CD4-positive, alpha-beta T cell (primary cell): ENCODE results near the gene CREB3L1. TPM values are rescaled to one million over a fixed set of nuclear protein-coding genes. Genes with fewer than 3 reads are reported as not detected.

Experiments
- ATAC-seq: fragments of 200-7000 bp; cut with Tn5 transposase; one replicate; pipeline ENCODE4 v1.10.0; 2022; ENCODE audit warnings: mild to moderate bottlenecking; ENCODE audit not compliant: poor library complexity
- CTCF ChIA-PET: fragments of 350-600 bp; sonication (Branson Sonifier 250); formaldehyde crosslinking; loops from one replicate; lab custom pipeline; 2021; ENCODE audit warnings: antibody characterized with exemption, inconsistent platforms; lab: Charles Lee
- POLR2A ChIA-PET: fragments of 350-600 bp; sonication (Branson Sonifier 250); formaldehyde crosslinking; loops from one replicate; lab custom pipeline; 2021; ENCODE audit warnings: antibody characterized with exemption, inconsistent platforms; lab: Charles Lee
- DNase-seq, 14 experiments: peaks; one replicate each; pipeline ENCODE4 v3.0.0-alpha.2; 2013 to 2020; ENCODE audit warnings: mixed read lengths in 2 of 14
- H3K27ac ChIP-seq, 2 donors: one replicate each; pipeline versions ENCODE4 v1.5.1 to v1.7.0; 2013; ENCODE audit warnings: low read length in 2 of 2, low read depth in 1 of 2, mild to moderate bottlenecking in 1 of 2
- H3K27me3 ChIP-seq, 2 experiments: 1 replicate in 1 of 2; 2 replicates in 1 of 2; pipeline versions ENCODE4 v1.6.1 to v1.7.0; 2013; ENCODE audit warnings: low read length in 2 of 2, control low read depth in 1 of 2, mild to moderate bottlenecking in 1 of 2, moderate library complexity in 1 of 2; ENCODE audit not compliant: insufficient read depth in 2 of 2, control insufficient read depth in 1 of 2
- H3K36me3 ChIP-seq: one replicate; pipeline ENCODE4 v1.6.1; 2013; ENCODE audit warnings: low read length, control low read depth; ENCODE audit not compliant: insufficient read depth
- H3K4me1 ChIP-seq: one replicate; pipeline ENCODE4 v1.6.1; 2013; ENCODE audit warnings: low read length, control low read depth; ENCODE audit not compliant: insufficient read depth
- H3K4me3 ChIP-seq: one replicate; pipeline ENCODE4 v1.5.1; 2013; ENCODE audit warnings: mild to moderate bottlenecking, low read length, moderate library complexity
- H3K9me3 ChIP-seq, 2 experiments: 1 replicate in 1 of 2; 2 replicates in 1 of 2; pipeline versions ENCODE4 v1.6.1 to v1.7.0; 2013; ENCODE audit warnings: low read length in 2 of 2, mild to moderate bottlenecking in 2 of 2, control low read depth in 1 of 2, moderate library complexity in 1 of 2; ENCODE audit not compliant: control insufficient read depth in 1 of 2, insufficient read depth in 1 of 2
- H3K27ac Mint-ChIP-seq: one replicate; pipeline ENCODE4 v1.8.0; 2020; ENCODE audit warnings: mixed read lengths
- H3K27me3 Mint-ChIP-seq: one replicate; pipeline ENCODE4 v1.8.0; 2021; ENCODE audit warnings: mixed read lengths
- H3K36me3 Mint-ChIP-seq: one replicate; pipeline ENCODE4 v1.8.0; 2021; ENCODE audit warnings: low read depth, mixed read lengths
- H3K4me1 Mint-ChIP-seq: one replicate; pipeline ENCODE4 v1.8.0; 2021; ENCODE audit warnings: low read depth, mixed read lengths
- H3K4me3 Mint-ChIP-seq: one replicate; pipeline ENCODE4 v1.8.0; 2020; ENCODE audit warnings: mild to moderate bottlenecking, mixed read lengths
- H3K9me3 Mint-ChIP-seq: one replicate; pipeline ENCODE4 v1.8.0; 2020; ENCODE audit warnings: mixed read lengths
- CTCF ChIP-seq: fragments of 200-600 bp; IDR thresholded peaks from one replicate; pipeline ENCODE4 v1.8.0; 2022; ENCODE audit warnings: antibody characterized with exemption, mild to moderate bottlenecking
- intact Hi-C, 2 experiments: fragments of 100-400 bp; cut with DNase I in 1 of 2; cut with micrococcal nuclease in 1 of 2; formaldehyde crosslinking; loops; one replicate each; pipeline versions ENCODE4 v1.15.1 to v1.9.0; 2023 to 2025; cut with DNase I, micrococcal nuclease
- total RNA-seq, 174 experiments: library from RNA in 2 of 174; stranded (reverse) in 2 of 174; gene quantifications; one replicate each; pipeline ENCODE4 v1.2.3 and lab custom pipeline; 2021 to 2026

CREB3L1 gene
- total RNA-seq, 2 experiments from 2014 or later, result not detected

GRCh38 chr11:46296059-46296527 is 18.6 kb downstream of the CREB3L1 start:
- H3K4me1 Mint-ChIP-seq, result peaks cover 14% of the 10 kb centered on the region
- intact Hi-C loops, result loop anchor here in 1 of 2 experiments (5.0 kb wide), 2 partner anchors 36 to 56 kb away; no protein-coding TSS in a partner anchor
- H3K9me3 Mint-ChIP-seq, result no peaks in the 10 kb centered on the region
- ATAC-seq, result no peak
- ChIA-PET CTCF (interaction anchor here (1.0 to 2.0 kb wide), 5 partner anchors 9 to 57 kb away, joined by 3 to 6 read pairs (median 5); partner anchors contain the start of gene DGKZ), POLR2A (interaction anchor here (0.7 to 2.7 kb wide), 10 partner anchors 8 to 65 kb away, joined by 3 to 29 read pairs (median 4); no protein-coding TSS in a partner anchor)
- no peak for DNase-seq
- H3K36me3 Mint-ChIP-seq, result no peaks in the 10 kb centered on the region
- no peak for TF ChIP-seq CTCF
- Histone ChIP-seq H3K4me1 (peaks cover 22% of the 10 kb centered on the region), H3K27ac (no peak overlapping the region), H3K9me3 (peaks cover 0 to 4% of the 10 kb centered on the region in 2 experiments), H3K4me3 (peak overlapping the region; percentile 67), H3K27me3 (peaks cover 6 to 16% of the 10 kb centered on the region in 2 experiments), H3K36me3 (no peaks in the 10 kb centered on the region)
- H3K4me3 Mint-ChIP-seq, result peak overlapping the region; percentile 89
- no peak overlapping the region for H3K27ac Mint-ChIP-seq
- H3K27me3 Mint-ChIP-seq, result peaks cover 11% of the 10 kb centered on the region

GRCh38 chr11:46296528-46297448 is 19.3 kb downstream of the CREB3L1 start:
- no peak for TF ChIP-seq CTCF
- H3K36me3 Mint-ChIP-seq, result no peaks in the 10 kb centered on the region
- ChIA-PET CTCF (interaction anchor here (1.7 to 2.0 kb wide), 2 partner anchors 55 to 58 kb away, joined by 5 to 6 read pairs; no protein-coding TSS in a partner anchor), POLR2A (interaction anchor here (1.4 to 2.7 kb wide), 3 partner anchors 35 to 52 kb away, joined by 4 to 29 read pairs (median 9); no protein-coding TSS in a partner anchor)
- peaks cover 11% of the 10 kb centered on the region for H3K27me3 Mint-ChIP-seq
- peak overlapping the region; percentile 35 for H3K4me3 Mint-ChIP-seq
- no peaks in the 10 kb centered on the region for H3K36me3 ChIP-seq
- H3K27ac ChIP-seq, result no peak overlapping the region
- H3K9me3 Mint-ChIP-seq, result no peaks in the 10 kb centered on the region
- DNase-seq, result peak in 1 of 14 experiments; percentile 16
- intact Hi-C loops, result loop anchor here in 1 of 2 experiments (5.0 kb wide), 2 partner anchors 36 to 56 kb away; no protein-coding TSS in a partner anchor
- no peak for ATAC-seq
- H3K4me1 ChIP-seq, result peaks cover 22% of the 10 kb centered on the region
- H3K27me3 ChIP-seq, result peaks cover 6 to 16% of the 10 kb centered on the region in 2 experiments
- H3K4me3 ChIP-seq, result no peak overlapping the region
- H3K4me1 Mint-ChIP-seq, result peaks cover 14% of the 10 kb centered on the region
- no peak overlapping the region for H3K27ac Mint-ChIP-seq
- peaks cover 0 to 4% of the 10 kb centered on the region in 2 experiments for H3K9me3 ChIP-seq

- Histone ChIP-seq H3K4me1 (peaks cover 22% of the 10 kb centered on the region), H3K36me3 (no peaks in the 10 kb centered on the region), H3K9me3 (peaks cover 0 to 4% of the 10 kb centered on the region in 2 experiments), H3K27ac (no peak overlapping the region), H3K4me3 (no peak overlapping the region), H3K27me3 (peaks cover 6 to 16% of the 10 kb centered on the region in 2 experiments)
- DNase-seq, result peak in 2 of 14 experiments; percentile 31 to 44
- H3K4me3 Mint-ChIP-seq, result no peak overlapping the region
- H3K27ac Mint-ChIP-seq, result no peak overlapping the region
- CTCF ChIA-PET, result interaction anchor here (1.4 kb wide), 1 partner anchor 9 kb away, joined by 3 read pairs; no protein-coding TSS in a partner anchor
- no peak for TF ChIP-seq CTCF
- intact Hi-C loops, result loop anchor here in 1 of 2 experiments (5.0 kb wide), 2 partner anchors 33 to 53 kb away; no protein-coding TSS in a partner anchor
- peaks cover 11% of the 10 kb centered on the region for H3K27me3 Mint-ChIP-seq
- no peak for ATAC-seq
- no peaks in the 10 kb centered on the region for H3K36me3 Mint-ChIP-seq
- POLR2A ChIA-PET, result no interaction called here
- H3K9me3 Mint-ChIP-seq, result no peaks in the 10 kb centered on the region
- peaks cover 14% of the 10 kb centered on the region for H3K4me1 Mint-ChIP-seq
Observed at GRCh38 chr11:46298699-46299433, 21.4 kb downstream of the CREB3L1 start.
